PC-3 (cell line): ENCODE data around the gene HOXD3.

Experiments
- CTCF ChIP-seq: fragments of 300-600 bp; sonication (generic); conservative IDR thresholded peaks from 2 replicates; pipeline ENCODE4 v1.5.1; 2017; ENCODE audit warnings: antibody characterized with exemption, low read depth, mild to moderate bottlenecking, low read length
- EZH2 ChIP-seq: fragments of 300-600 bp; sonication (generic); IDR thresholded peaks from one replicate; pipeline ENCODE4 v1.6.1; 2017; ENCODE audit warnings: antibody characterized with exemption, mild to moderate bottlenecking, low read length; ENCODE audit not compliant: unreplicated experiment
- EZH2phosphoT487 ChIP-seq: fragments of 300-600 bp; sonication (generic); IDR thresholded peaks from 2 replicates; pipeline ENCODE4 v1.6.1; 2018; ENCODE audit warnings: mild to moderate bottlenecking, antibody characterized with exemption, low read length, borderline replicate concordance

DNA sequence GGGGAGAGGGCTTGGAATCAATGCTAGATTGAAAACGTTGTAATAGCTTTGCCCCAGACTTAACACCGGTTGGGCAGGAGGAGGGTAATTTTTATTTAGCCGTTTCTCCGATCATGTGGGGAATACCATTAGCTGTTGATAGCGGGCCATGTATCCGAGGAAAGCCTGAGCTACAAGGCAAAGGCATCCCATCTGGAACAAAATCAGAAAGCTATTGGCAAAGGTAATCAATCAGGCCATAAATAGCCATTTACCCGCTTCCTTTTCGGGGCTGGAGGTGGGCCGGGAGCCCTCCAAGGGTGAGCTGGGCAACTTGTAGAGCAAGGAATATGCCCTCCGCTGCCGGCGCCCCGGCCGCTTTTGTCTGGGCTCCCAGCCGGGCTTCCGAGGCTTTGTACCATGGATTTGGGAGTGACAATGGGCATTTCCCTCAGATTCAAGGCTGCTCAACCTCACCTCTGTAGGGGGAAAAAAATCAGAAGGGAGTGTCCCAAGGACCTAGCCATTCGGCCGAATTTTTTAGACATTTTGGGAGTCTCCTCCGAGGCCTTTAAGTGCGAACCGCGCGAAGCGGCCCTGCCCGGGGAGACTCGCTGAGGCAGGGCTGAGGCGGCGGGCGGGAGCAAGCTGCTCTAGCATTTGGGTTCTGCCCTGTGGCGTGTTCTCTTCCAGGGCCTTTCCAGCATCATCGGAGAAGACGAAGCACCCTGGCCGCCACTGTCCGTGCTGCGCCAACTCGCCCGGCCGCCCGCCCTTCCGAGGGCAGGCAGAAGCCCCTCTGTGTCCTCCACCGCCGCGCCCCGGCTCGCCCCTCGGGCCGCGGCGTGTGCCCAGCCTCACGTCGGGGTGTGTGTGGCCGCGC is 35.7 kb upstream of the HOXD3 start:
- no peak for TF ChIP-seq CTCF
- no peak for TF ChIP-seq EZH2
- TF ChIP-seq EZH2phosphoT487, result no peak
